NCI-H82 (cell line): ENCODE results near the gene DPH3.

Experiments
- DNase-seq: peaks from one replicate; lab custom pipeline; 2025; lab: John Stamatoyannopoulos, UW

Gene DPH3

GRCh38 chr3:16233806-16234205 lies 30.9 kb downstream of the DPH3 start:
- DNase-seq: peak; percentile 68

DNA sequence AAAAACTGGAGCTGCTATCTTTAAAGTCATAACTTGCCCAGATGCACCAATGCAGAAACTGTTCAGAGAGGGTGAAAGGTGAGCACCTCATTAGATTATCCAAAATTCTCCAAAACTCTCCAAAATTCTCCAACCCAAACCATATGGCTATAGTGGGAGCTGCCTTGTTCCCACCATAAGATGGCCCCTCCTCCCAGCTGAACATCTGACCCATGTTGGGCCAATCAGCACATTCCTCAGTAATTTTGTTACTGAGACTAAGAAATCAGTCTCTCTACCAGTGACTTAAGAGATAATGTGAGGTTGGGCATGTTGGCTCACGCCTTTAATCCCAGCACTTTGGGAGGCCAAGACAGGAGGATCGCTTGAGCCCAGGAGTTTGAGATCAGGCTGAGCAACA lies 32.8 kb downstream of the DPH3 start:
- DNase-seq: no peak

DNA sequence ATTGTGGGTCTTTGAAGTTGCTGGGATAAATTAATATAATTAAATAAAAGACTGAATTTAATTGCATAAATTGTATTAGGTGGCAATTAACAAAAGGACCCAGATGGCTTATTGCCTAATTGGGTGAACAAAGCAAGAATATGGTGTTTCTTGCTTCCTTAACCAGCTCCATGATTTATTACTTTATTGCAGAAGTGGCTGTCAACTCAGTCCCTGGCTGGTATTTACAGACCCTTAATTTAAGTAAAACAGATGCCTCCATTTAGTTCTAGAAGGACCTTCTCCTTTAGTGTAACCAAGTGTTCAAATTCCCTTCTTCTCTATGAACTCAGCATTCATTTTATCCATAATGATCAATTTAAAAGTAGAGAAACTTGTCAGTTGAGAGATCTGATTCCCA lies 35.1 kb downstream of the DPH3 start:
- DNase-seq: no peak

GRCh38 chr3:16227566-16227965 lies 37.2 kb downstream of the DPH3 start:
- no peak for DNase-seq

DNA sequence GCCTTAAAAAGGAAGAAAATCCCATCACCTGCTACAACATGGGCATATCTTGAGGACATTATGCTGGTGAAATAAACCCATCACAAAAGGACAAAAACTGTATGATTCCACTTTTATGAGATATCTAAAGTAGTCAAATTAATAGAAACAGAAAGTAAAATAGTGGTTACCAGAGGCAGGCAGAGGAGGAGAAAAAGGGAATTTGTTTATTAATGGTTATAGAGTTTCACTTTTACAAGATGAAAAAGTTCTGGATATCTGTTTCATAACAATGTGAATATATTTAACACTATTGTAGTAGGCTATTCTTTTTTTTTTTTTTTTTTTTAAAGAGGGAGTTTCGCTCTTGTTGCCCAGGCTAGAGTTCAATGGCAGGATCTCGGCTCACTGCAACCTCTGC lies 40.4 kb downstream of the DPH3 start:
- no peak for DNase-seq

- DNase-seq: no peak
Observed at GRCh38 chr3:16222547-16222946, 42.2 kb downstream of the DPH3 start.

- DNase-seq: no peak
Observed at GRCh38 chr3:16221990-16222389, 42.8 kb downstream of the DPH3 start.

DNA sequence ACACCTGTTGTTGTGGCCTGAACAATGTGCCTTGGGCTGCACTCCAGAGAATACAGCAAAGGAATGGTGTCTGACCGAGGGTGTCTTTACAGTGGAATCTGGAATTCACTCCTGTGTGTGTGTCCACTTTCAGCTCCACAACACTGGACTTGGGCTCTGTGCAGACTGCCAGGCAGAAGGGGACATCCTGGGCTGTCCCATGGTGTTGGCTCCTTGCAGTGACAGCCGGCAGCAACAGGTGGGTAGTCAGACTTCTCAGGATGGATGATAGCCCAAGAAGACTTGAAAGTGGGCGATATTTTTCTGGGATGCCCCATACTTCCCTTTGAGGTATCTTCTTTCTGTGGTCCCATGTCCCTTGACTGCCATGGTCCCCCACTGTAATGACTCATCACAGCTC lies 45.0 kb downstream of the DPH3 start:
- no peak for DNase-seq

- DNase-seq: no peak
Observed at GRCh38 chr3:16216373-16216935, 48.3 kb downstream of the DPH3 start.

- peak; percentile 10 for DNase-seq
Observed at GRCh38 chr3:16214366-16214765, 50.4 kb downstream of the DPH3 start.

GRCh38 chr3:16211176-16211904 lies 53.4 kb downstream of the DPH3 start:
- no peak for DNase-seq
